ENCODE data around the gene ADK.
"Not testable (repeated sequence)": the region's sequence is repeated elsewhere in the genome, so short reads cannot be mapped to it uniquely, and the experiment has no call there.

Gene ADK

DNA sequence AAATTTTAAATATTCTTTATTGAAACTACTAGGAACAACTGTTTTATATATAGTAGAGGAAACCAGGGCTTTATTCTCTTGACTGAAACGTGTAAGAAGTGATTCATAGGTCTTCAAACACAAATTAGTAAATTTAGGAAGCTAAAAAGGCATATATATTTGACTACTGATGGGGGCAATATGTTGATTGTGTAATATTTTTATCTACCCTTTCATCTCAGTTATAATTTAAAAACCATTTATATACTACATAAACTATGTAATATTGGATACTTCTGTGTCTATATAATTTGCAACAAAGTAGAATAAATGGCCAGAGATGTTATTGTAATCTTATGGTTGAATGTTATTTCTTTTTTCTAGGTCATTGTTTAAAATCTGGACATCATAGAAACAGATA lies 406.1 kb downstream of the ADK start:
- H3K27ac ChIP-seq, result no peak overlapping the region
- H3K27me3 ChIP-seq, result no peaks in the 10 kb centered on the region
- DNase-seq, result no peak
- intact Hi-C loops (cut with DNase I; ENCODE audit: low total_unique reads), result no loop called here
- H3K4me1 ChIP-seq, result no peaks in the 10 kb centered on the region
- peaks cover 0 to 14% (median 0%) of the 10 kb centered on the region in 3 donors for H3K36me3 ChIP-seq
- H3K4me3 ChIP-seq, result no peak overlapping the region
- TF ChIP-seq, protein P1, sequence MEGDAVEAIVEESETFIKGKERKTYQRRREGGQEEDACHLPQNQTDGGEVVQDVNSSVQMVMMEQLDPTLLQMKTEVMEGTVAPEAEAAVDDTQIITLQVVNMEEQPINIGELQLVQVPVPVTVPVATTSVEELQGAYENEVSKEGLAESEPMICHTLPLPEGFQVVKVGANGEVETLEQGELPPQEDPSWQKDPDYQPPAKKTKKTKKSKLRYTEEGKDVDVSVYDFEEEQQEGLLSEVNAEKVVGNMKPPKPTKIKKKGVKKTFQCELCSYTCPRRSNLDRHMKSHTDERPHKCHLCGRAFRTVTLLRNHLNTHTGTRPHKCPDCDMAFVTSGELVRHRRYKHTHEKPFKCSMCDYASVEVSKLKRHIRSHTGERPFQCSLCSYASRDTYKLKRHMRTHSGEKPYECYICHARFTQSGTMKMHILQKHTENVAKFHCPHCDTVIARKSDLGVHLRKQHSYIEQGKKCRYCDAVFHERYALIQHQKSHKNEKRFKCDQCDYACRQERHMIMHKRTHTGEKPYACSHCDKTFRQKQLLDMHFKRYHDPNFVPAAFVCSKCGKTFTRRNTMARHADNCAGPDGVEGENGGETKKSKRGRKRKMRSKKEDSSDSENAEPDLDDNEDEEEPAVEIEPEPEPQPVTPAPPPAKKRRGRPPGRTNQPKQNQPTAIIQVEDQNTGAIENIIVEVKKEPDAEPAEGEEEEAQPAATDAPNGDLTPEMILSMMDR (IDR thresholded peaks at IDR 0.05), result no peak
- H3K9me3 ChIP-seq, result no peaks in the 10 kb centered on the region

DNA sequence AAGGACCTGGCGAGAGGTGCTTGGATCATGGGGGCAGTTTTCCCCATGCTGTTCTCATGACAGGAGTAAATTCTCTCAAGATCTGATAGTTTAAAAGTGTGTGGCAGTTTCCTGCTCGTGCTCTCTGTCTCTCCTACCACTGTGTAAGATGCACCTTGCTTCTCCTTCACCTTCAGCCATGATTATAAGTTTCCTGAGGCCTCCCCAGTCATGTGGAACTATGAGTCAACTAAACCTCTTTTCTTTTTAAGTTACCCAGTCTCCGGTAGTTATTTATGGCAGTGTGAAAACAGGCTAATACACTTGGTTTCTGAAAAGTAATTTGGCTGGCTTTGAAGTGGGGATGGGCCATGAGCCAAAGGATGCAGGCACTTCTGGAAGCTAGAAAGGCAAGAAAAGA lies 407.4 kb downstream of the ADK start:
- no peak overlapping the region for H3K27ac ChIP-seq
- no peak overlapping the region for H3K4me3 ChIP-seq
- TF ChIP-seq, protein P1 (IDR thresholded peaks at IDR 0.05), result no peak
- H3K4me1 ChIP-seq, result no peaks in the 10 kb centered on the region
- no peaks in the 10 kb centered on the region for H3K27me3 ChIP-seq
- peaks cover 0 to 14% (median 0%) of the 10 kb centered on the region in 3 donors for H3K36me3 ChIP-seq
- DNase-seq, result no peak
- no peaks in the 10 kb centered on the region for H3K9me3 ChIP-seq
- intact Hi-C loops (cut with DNase I; ENCODE audit: low total_unique reads), result no loop called here

DNA sequence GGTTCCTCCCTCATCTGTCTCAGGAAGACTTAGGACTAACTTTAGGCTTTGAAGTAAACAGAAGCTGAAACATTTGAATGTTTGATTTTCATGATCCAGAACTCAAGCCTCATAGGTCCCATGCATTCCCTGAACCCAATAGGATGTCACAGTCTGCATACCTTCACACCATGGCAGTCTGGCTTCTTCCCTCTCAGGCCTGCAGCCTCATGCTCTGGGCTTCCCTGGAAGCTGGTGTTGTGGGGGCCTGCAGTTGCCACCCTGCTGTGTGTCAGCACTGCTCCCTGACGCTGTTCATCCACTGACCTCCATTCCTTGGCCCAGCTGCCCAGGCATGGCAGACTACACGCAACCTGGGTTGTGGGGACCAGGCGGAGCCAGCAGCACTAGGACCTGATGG lies 407.9 kb downstream of the ADK start:
- TF ChIP-seq, protein P1 (IDR thresholded peaks at IDR 0.05), result no peak
- Histone ChIP-seq H3K9me3 (no peaks in the 10 kb centered on the region), H3K4me3 (no peak overlapping the region), H3K36me3 (peaks cover 0 to 14% (median 0%) of the 10 kb centered on the region in 3 donors), H3K27me3 (no peaks in the 10 kb centered on the region), H3K27ac (no peak overlapping the region), H3K4me1 (no peaks in the 10 kb centered on the region)
- intact Hi-C loops (cut with DNase I; ENCODE audit: low total_unique reads), result no loop called here
- DNase-seq, result no peak

DNA sequence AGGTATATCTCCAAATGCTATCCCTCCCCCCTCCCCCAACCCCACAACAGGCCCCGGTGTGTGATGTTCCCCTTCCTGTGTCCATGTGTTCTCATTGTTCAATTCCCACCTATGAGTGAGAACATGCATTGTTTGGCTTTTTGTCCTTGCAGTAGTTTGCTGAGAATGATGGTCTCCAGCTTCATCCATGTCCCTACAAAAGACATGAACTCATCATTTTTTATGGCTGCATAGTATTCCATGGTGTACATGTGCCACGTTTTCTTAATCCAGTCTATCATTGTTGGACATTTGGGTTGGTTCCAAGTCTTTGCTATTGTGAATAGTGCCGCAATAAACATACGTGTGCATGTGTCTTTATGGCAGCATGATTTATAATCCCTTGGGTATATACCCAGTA lies 417.9 kb downstream of the ADK start:
- H3K4me3 ChIP-seq; intact Hi-C loops (cut with DNase I; ENCODE audit: low total_unique reads); DNase-seq; H3K9me3 ChIP-seq; H3K36me3 ChIP-seq; H3K27ac ChIP-seq; H3K4me1 ChIP-seq; H3K27me3 ChIP-seq: not testable (repeated sequence)

DNA sequence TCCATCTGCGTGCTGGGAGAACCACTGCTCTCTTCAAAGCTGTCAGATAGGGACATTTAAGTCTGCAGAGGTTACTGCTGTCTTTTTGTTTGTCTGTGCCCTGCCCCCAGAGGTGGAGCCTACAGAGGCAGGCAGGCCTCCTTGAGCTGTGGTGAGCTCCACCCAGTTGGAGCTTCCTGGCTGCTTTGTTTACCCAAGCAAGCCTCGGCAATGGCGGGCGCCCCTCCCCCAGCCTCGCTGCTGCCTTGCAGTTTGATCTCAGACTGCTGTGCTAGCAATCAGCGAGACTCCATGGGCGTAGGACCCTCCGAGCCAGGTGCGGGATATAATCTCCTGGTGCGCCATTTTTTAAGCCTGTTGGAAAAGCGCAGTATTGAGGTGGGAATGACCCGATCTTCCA lies 422.5 kb downstream of the ADK start:
- H3K9me3 ChIP-seq; H3K4me3 ChIP-seq; H3K27me3 ChIP-seq; DNase-seq; intact Hi-C loops (cut with DNase I; ENCODE audit: low total_unique reads); H3K36me3 ChIP-seq; H3K27ac ChIP-seq; H3K4me1 ChIP-seq: not testable (repeated sequence)

DNA sequence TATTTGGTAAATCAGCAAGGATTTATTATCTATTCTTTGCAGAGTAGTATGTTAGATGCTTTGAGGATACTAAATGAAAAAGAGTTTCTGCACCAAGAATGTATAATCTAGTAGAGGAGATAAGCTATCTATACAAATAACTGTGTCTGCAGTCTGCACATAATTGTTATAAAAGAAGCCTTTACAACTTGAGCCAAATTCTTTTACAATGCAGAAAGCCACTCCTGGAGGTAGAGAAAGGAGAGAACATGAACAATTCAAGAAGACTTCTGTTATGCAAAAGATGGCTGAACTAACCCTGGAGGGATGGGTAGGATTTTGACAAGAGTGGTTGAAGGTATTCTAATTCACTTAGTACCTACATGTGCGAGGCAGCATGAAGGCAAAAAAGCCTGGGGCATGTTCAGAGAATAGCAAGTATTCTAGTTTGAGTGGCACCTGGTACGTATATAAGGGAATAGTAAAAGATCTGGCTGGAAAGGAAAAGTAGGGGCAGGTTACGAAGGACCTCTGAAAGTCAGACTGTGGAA lies 424.2 kb downstream of the ADK start:
- no peak overlapping the region for H3K27ac ChIP-seq
- no peaks in the 10 kb centered on the region for H3K27me3 ChIP-seq
- intact Hi-C loops (cut with DNase I; ENCODE audit: low total_unique reads), result no loop called here
- no peaks in the 10 kb centered on the region for H3K9me3 ChIP-seq
- no peak overlapping the region for H3K4me3 ChIP-seq
- no peaks in the 10 kb centered on the region for H3K4me1 ChIP-seq
- TF ChIP-seq, protein P1 (IDR thresholded peaks at IDR 0.05), result no peak
- DNase-seq, result no peak
- no peaks in the 10 kb centered on the region for H3K36me3 ChIP-seq

DNA sequence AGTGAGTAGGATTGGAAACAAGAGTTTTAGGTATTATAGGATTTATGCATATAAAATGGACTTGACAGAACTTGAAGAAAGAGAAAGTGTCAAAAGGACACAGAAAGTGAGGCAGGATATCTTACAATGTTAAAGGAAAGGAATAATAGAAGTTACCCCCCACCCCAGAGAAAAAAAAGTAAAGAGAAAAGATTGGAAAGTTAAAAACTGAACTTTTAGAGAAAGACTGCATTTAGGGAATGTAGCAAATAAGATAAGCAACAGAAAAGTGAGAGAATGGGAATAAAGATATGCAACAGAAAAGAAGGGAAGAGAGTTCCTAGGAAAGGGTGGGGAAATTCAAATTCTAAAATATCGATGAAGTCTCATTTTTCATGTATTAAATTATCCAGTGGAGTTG lies 424.9 kb downstream of the ADK start:
- intact Hi-C loops (cut with DNase I; ENCODE audit: low total_unique reads), result no loop called here
- no peaks in the 10 kb centered on the region for H3K9me3 ChIP-seq
- no peak for DNase-seq
- no peak overlapping the region for H3K27ac ChIP-seq
- H3K36me3 ChIP-seq, result no peaks in the 10 kb centered on the region
- TF ChIP-seq, protein P1 (IDR thresholded peaks at IDR 0.05), result no peak
- H3K27me3 ChIP-seq, result no peaks in the 10 kb centered on the region
- no peaks in the 10 kb centered on the region for H3K4me1 ChIP-seq
- H3K4me3 ChIP-seq, result no peak overlapping the region
